Skin of body (tissue), 2 donors: ENCODE results near the gene GLB1L. TPM values are rescaled to one million over a fixed set of nuclear protein-coding genes. Genes with fewer than 3 reads are reported as not detected.
A peak's percentile ranks its signal among the peaks of the same experiment; 100 is the strongest.
"Not testable (repeated sequence)": the region's sequence is repeated elsewhere in the genome, so short reads cannot be mapped to it uniquely, and the experiment has no call there.

Source experiments
- DNase-seq: peaks from one replicate; lab custom pipeline; 2025; lab: John Stamatoyannopoulos, UW
- total RNA-seq: library from RNA; depleted of rRNA; stranded (reverse); fragments of >200 nt; gene quantifications from one replicate; pipeline ENCODE4 v1.2.3, GENCODE V29; 2014

GLB1L gene
- total RNA-seq = 6.8 TPM

- DNase-seq = peak; percentile 87
Observed at GRCh38 chr2:219245148-219245898, at the start of gene GLB1L, which contains the start of gene STK16. TSS of gene GLB1L (minus strand) at chr2:219245444. CDS start at chr2:219243573, 1,871 bp downstream. TSS of gene STK16 (plus strand) at chr2:219245479. CDS start at chr2:219246000, 521 bp downstream.

GRCh38 chr2:219294356-219295351 lies 49.4 kb upstream of the GLB1L start:
- peak; percentile 71 for DNase-seq

GRCh38 chr2:219293736-219294231 lies 48.5 kb upstream of the GLB1L start:
- no peak for DNase-seq

GRCh38 chr2:219292616-219293015 lies 47.4 kb upstream of the GLB1L start:
- no peak for DNase-seq

GRCh38 chr2:219291910-219292490 lies 46.8 kb upstream of the GLB1L start:
- DNase-seq = no peak

- DNase-seq = no peak
Observed at GRCh38 chr2:219291394-219291793, 46.1 kb upstream of the GLB1L start.

- no peak for DNase-seq
Observed at GRCh38 chr2:219290381-219291171, 45.3 kb upstream of the GLB1L start.

- DNase-seq = peak; percentile 95
Observed at GRCh38 chr2:219289537-219290361, 44.5 kb upstream of the GLB1L start.

GRCh38 chr2:219289195-219289536 lies 43.9 kb upstream of the GLB1L start:
- no peak for DNase-seq

- DNase-seq = no peak
Observed at GRCh38 chr2:219287580-219288265, 42.5 kb upstream of the GLB1L start.

GRCh38 chr2:219287116-219287440 lies 41.8 kb upstream of the GLB1L start:
- not testable (repeated sequence) for DNase-seq

GRCh38 chr2:219286436-219287115 lies 41.3 kb upstream of the GLB1L start:
- DNase-seq = peak; percentile 57

GRCh38 chr2:219285894-219286425 lies 40.7 kb upstream of the GLB1L start:
- DNase-seq = peak; percentile 86

GRCh38 chr2:219285373-219285735 lies 40.1 kb upstream of the GLB1L start:
- DNase-seq = no peak

GRCh38 chr2:219284501-219285372 lies 39.5 kb upstream of the GLB1L start:
- DNase-seq = no peak

GRCh38 chr2:219282943-219283581 lies 37.8 kb upstream of the GLB1L start:
- DNase-seq = no peak

GRCh38 chr2:219282375-219282774 lies 37.1 kb upstream of the GLB1L start:
- no peak for DNase-seq
